ENCODE measurements around the gene ELK3.

The ELK3 gene

DNA sequence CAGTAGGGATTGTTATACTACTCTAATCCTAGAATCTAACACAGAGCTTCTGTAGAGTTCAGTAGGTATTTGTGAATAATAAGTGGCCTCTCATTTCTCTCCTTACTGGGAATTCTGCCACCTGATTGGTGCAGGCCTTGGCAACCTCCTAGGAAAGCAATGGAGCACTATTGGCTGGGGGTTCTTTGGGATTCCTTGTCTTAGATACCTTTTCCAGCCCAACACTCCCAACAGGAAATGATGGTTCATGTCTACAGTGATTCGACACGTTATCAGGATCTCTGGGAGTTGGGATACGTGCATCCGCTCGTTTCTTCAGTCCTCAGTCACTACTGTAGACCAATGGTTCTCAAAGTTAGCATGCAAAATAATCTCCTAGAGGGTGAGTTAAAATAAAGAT, 67.4 kb downstream of the ELK3 start:
- no peak for DNase-seq

DNA sequence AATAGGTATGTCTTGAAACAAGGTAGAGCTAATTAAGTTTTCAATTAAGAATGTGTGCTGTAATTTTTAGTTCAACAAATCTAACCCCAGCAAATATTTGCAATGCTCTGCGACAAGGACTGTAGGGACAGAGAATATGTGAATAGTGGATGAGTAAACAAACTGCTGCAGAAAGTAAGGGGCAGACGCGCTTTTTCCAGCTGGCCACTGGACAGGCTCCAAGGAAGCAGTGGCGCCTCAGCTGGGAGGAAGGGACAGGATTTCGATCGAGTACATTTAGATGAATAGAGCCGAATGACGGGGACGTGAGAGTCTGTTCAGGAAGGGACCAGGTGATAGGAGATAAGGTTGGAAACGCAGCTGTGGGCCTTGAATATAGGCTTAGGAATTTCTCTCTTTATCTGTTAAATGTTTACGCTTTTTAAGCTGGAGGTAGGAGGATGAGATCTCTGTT, 69.3 kb downstream of the ELK3 start:
- peak; percentile 48 for DNase-seq

DNA sequence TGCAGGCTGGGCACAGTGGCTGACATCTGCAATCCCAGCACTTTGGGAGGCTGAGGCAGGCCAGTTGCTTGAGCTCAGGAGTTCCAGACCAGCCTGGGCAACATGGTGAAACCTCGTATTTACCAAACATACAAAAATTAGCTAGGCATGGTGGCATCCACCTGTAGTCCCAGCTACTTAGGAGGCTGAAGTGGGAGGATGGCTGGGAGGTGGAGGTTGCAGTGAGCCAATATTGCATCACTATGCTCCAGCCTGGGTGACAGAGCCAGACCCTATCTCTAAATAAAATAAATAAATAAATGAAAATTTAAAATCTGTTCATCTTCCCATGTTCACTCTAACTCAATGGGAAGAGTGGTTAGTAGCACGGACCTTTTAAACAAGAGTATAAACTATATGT, 71.2 kb downstream of the ELK3 start:
- DNase-seq = no peak

DNA sequence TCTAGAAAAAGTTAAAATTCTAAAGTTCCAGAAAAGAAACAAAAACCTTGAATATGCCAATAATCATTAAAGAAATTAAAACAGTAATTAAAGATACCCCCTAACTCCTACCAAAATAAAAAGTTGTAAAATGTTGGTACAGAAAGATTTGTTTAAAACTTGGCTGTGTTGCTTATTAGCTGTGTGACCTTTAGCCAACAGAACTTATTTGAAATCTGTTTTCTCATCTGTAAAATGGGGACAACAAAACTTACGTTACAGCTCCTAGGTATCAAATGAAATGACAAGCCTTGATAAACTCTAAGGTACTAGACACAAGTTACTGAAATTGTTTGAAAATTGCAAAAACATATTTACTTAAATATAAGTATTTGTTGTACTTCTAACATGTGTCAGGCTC, 71.7 kb downstream of the ELK3 start:
- DNase-seq = no peak

DNA sequence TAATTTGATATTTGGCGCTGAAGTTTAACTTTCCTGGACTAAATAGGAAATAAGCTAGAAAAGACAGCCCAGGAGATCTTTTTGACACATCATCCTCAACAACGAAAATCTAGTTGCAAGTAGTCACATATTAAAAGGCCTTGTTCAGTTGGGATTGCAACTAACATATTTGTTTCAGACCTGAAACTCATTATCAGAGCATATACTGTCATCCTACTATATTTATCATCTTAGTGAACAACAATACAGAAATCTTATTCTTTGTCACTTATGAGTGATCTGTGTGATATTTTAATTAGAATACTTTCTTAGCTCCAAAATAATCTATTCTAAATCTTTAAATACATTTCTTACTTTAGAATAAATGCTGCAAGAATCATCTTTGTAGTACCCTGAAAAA, 72.1 kb downstream of the ELK3 start:
- DNase-seq = no peak

DNA sequence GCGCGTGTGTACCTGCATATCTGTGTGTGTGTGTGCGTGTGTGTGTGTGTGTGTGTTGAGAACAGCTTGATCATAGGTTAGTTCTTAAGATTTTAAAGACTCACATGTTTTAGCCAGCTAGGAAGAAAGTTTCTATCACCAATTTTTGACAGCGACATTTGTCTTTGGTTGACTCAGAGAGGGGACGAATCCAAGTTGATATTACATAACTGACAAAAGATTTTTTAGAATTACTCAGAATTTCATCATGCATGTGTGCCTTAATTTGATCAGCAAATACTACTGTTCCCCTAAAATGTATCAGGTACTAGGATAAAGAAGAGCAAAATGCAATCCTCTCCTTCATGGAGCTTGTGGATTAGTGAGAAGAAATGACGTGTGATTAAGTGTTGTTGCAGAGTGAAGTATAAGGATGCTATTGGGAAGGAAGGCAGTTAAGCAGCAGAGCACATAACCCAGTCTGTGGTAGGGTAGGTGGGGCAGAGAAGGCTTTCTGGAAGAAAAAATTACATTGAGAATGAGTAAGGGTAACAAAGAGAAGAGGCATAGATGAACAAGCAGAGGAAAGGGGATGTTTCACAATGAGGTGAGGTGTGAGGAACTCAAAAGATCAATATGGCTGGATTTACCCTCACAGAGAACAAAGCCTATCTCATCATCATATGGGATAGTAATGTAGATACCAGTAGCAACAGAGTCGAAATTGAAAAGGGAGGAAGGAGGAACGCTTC, 77.5 kb downstream of the ELK3 start:
- DNase-seq = no peak

DNA sequence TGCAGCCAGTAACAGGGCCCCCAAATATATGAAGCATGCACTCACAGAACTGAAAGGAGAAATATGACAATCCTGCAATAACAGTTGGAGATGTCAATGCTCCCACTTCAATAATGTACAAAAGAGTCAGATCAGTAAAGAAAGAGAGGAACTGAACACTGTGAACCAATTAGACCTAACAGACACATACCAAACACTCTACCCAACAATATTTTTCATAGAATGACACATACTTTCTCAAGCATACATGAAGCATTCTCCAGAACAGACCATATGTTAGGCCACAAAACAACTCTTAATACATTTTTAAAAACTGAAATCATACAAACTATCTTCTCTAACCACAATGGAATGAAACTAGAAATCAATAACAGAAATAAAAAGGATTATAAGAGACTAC, 80.2 kb downstream of the ELK3 start:
- DNase-seq = no peak

DNA sequence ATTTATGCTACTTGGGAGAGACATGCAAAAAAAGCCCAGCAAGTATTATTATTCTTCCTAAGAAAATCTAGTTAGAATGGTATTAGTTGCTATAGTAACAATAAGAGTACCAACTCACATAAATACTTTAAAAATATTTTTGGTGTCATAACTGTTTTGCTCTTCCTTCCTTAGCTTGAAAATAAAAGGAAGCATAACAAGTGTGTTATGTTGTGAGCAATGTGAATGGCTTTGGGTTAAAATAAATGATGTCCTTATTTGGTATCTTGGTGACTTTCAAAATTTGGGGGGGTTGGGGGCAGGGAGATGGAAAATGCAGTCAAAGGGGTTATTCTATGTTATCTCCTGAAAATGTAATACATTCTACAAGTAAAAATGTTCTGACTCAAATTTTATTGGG, 91.0 kb downstream of the ELK3 start:
- DNase-seq = no peak

DNA sequence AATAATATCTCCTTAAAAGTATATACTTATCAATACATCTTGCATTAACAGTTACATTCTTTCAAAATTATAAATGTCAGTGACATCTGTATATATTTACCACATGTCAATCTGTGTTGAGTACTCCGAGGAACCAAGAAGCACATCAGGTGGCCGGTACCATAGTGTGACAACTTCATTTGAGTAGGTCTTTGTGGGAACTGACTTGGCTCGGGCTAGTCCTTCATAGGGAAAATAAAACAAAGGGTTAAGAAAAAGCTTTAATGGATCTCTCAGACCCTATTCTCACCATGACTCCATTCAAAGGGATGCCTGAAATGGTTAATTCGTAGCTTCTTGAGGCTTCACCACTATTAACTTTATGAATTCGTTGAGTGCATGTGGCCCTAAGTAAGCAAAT, 94.9 kb downstream of the ELK3 start:
- DNase-seq = no peak

DNA sequence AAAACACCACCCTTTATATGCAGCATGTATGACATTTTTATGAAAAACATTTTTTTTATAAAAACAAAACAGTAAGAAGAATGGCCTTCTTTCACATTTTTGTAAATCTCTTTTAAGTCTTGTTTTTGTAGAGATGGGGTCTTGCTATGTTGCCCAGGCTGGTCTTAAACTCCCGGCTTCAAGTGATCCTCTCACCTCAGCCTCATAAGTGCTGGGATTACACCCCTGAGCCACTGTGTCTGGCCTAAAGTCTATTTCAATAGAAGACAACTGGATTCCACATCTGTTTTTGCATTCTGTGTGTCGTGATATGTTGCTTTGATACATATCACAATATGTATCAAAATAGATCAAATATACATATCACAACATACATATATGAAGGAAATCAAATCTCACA, 98.9 kb downstream of the ELK3 start:
- no peak for DNase-seq

DNA sequence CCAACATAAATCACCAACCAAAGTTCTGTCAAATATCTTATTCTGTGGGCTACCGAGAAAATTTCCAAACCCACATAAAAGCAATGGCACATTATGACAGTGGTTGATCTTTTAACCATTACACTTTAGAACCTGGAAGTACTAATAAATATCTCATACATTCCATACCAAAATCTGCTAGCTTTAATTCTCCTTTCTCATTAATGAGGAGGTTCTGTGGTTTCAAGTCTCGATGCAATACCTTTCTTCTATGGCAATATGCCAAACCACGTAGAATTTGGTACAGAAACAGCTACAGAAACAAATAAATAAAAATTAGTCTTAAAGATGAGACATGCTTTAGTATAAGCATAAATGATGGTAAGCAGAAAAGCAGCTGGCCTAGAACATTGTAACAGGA, 100.7 kb downstream of the ELK3 start:
- no peak for DNase-seq

DNA sequence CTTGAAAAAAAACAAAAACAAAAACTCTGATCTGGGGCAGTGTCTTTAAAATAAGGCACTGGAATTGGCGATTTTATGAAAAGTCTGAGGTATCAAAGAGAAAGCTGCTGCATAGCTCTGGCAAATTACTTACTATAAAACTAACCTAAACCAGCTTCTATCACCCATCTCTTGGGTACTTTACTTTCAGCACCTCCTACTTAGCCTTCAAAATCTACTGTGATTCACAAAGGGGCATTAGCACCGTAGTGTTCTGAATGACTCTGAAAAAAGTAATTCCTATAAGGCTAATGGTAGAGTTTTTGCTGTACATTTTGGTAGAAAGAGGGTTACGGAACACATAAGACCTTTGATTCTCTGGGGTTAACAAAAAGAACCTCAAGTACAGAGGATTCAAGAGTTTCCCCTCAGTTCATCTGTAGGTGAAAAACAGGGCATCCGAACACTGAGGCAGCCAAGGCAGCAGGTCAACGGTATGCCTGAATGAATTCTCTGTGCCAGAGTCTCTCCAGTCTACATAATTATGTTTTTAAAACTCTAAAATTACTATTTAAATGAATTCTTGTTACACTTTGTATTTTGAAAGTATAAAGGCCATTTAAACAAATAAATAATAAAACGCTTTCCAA, 101.5 kb downstream of the ELK3 start:
- no peak for DNase-seq

DNA sequence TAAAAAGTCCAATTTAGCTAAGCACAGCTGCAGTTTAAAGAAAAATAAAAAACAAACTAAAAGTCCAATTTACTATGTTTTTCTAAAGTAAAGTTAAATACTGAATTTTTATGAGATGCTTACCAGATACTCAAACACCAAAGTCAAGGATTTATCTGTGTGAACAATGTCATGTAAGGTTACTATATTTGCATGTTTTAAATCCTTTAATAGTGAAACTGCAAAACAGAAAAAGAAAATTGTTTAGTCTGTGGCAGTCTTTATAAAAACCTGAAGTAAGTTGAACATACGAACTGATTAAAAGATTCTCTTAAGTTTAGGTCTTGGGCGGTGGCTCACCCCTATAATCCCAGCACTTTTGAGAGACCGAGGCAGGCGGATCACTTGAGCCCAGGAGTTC, 103.3 kb downstream of the ELK3 start:
- no peak for DNase-seq

DNA sequence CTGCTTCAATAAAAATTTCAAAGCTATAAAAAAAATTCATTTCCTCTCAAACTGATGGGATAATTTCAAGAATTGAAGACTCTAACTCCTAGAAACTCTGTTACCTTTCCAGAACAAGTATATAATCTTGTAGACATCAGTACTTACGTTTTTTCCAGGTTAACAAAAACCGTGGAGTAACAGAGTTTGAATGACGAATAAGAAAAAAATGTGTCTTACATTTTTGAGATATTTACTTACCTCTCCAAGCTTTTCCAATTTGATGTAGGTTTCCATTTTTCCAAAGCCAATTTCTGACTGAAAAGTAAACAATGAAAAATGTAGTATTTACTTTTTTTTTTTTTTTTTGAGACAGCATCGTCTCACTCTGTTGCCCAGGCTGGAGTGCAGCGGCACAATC, 105.9 kb downstream of the ELK3 start:
- no peak for DNase-seq

DNA sequence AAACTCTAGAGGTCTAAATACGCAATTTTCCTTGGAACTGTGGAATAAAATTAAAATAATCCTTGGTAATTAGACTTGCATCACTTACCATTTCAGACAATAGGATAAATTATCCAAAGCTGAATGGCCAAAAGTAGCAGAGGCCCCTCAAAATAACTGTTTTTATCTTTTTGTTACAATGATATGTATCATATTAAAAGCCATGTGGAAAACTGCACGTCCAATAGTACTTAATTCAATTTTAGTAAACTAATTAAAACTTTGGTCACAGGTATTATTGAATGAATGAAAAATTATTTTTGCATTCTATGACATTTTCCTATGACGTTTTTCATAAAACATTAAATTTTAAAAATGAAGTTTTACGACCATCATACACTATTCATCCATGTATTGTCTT, 107.6 kb downstream of the ELK3 start:
- DNase-seq = no peak

DNA sequence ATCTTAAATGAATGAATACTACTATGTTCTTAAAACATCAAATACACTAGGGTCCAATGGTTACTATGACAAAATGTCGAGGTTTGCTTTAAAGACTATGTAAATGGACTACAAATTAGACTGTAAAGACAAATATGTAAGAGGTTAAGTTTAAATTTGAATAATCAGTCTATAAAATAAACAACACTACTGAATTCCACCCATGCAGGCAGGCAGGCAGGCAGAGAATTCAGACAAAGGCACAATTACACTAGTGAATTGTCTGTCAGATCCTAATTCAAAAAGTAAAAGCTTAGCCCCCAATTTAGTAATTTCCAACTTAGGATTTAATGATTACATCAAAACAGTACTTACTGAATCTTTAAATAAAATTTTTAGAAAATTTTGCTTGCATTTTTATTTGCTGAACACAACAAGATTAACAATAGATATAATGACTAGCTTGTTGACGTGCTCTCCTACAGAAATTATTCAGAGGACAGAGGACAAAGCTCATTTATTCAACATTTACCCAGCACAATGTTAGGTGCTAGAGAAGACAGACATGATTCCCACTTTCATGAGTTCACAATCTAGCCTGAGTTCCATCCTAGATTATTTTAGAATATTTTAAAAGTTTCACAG, 108.6 kb downstream of the ELK3 start:
- DNase-seq = no peak

DNA sequence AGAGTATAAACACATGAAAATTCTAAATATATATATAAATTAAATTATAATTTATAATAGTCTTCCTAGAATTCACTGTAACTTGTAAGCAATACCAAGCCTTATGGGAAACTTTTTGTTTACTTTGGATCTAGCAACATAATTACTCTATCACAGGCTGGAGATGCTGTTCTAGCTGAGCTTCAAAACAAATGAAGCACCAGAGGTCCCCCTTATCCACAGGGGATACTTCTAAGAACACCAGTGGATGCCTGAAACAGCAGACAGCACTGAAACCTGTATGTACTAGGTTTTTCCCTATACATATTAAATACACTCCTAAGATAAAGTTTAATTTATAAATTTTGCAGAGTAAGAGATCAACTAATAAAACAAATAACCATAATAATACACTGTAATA, 109.5 kb downstream of the ELK3 start:
- DNase-seq = no peak

DNA sequence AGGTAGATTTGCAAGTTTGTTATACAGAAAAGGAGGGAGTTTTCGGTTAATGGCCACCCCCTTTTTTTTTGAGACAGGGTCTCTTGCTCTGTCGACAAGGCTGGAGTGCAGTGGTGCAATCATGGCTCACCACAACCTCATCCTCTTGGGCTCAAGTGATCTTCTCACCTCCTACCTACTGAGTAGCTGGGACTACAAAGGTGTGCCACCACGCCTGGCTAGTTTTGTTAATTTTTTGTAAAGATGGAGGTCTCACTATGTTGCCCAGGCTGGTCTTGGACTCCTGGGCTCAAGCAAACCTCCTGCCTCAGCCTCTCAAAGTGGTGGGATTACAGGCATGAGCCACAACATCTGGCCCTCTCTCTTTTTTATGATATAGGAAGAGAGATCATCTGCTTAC, 111.5 kb downstream of the ELK3 start:
- no peak for DNase-seq

DNA sequence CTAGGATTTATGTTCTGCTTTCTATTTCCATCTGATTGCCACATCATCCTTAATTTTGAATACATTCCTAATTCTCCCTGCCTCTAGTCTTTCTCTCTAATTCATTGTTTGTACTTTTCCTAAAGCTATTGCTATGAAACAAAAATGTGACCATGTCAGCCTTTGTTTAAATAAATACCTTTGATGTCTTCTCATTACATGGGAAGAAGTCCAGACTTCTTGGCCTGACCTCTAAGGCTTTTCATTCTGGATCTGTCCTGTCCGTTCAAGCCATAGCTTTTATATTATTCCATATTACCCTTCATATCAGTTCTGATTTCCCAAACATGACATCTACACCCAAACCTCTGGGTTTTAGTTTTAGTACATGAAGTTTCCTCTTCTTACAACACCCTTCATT, 114.7 kb downstream of the ELK3 start:
- DNase-seq = no peak

DNA sequence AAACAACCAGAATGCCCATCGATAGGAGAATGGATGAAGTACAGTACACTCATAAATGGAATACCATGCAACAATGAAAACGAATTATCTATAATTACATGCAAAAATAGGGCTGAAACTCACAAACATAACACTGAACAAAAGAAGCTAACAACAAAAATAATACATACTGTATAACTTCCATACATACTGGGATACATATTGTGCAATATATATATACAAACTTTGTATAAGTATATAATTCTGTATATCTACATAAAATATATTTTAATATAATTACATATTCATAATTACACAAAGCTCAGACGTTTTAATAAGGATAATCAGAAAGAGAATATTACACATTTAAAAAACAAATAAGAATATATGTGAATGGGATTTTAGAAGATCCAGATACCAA, 115.9 kb downstream of the ELK3 start:
- DNase-seq = no peak

DNA sequence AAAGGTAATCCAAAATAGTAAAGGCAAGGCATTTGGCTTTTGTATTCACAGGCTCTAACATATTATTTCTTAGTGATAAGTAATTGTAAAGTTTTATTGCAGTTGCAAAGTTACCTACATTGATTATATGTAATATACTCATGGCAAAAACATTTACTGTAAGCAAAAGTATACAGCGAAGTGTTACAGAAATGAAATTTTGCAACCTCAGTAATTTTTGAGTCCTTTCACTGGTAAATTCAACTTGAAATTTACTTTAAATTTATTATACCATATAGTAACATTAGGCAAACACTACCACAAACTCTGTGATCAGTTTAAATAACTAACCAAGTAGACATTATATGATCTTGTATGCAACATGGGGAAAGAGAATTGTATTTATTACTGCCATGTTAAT, 117.0 kb downstream of the ELK3 start:
- no peak for DNase-seq

DNA sequence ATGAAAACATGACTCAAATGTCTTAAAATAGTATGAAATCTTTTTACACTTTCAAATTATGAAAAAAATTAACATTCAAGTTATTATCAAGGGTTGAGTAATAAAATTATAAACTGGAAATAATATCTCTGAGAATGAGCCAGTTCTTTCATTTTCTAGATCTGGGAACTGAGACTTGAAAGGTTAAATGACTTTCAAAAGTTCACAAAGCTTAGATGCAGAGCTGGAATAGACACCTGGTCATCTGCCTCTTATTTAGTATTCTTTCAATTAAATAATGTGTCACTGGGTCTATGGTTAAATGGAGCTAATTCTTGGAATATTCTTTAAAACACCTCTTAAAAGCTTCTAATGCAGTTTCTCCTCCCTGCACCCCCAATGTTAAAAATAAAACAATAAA, 119.4 kb downstream of the ELK3 start:
- DNase-seq = no peak

DNA sequence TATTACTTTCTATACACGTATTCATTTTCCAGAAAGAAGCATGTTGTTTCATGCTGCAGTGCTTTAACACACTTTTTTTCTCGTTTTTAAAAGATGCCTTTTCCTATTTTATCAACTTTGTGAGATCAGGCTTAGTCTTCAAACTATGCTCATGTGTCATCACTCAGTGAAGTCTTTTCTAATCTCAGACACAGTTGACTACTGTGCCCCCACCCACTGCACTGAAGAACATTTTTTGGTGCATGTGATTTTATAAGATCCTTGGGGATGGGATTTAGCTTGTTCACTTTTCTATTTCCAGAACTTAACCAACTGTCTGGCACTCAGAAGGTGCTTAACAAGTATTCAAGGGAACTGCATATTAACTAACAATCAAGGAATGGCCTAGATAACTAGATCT, 120.5 kb downstream of the ELK3 start:
- DNase-seq = no peak

DNA sequence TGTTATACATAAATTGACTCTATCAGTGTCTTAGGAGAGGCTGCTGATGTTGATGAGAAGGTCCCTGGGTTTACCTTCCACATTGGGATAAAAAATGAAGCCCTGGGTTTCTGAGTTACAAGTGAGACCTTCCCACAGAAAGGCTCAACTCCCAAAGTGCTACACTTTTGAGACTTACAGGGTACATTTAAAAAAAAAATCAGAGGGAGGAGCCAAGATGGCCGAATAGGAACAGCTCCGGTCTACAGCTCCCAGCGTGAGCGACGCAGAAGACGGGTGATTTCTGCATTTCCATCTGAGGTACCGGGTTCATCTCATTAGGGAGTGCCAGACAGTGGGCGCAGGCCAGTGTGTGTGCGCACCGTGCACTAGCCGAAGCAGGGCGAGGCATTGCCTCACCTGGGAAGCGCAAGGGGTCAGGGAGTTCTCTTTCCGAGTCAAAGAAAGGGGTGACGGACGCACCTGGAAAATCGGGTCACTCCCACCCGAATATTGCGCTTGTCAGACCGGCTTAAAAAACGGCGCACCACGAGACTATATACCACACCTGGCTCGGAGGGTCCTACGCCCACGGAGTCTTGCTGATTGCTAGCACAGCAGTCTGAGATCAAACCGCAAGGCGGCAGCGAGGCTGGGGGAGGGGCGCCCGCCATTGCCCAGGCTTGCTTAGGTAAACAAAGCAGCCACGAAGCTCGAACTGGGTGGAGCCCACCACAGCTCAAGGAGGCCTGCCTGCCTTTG, 121.7 kb downstream of the ELK3 start:
- peak; percentile 44 for DNase-seq
